ENCODE results near the gene ARL3.

DNA sequence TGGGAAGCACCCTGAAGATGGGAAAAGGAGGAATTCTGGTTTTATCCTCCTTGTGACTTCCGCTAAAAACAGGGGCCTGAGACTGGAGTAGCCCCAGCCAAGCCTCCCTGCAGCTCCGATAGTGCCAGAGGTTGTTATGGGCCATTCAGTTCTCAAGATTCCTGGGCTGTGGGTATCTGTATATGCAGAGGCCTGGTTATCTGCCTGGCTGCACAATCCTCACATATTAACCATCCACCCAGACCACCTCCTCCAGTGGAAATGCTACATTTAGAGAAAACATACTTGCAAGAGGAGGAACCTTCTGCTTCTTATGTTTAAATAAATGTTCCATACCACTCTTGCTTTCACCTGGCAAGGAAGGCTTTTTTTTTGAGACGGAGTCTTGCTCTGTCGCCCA is 34.6 kb downstream of the ARL3 start:
- TF ChIP-seq, protein P1, sequence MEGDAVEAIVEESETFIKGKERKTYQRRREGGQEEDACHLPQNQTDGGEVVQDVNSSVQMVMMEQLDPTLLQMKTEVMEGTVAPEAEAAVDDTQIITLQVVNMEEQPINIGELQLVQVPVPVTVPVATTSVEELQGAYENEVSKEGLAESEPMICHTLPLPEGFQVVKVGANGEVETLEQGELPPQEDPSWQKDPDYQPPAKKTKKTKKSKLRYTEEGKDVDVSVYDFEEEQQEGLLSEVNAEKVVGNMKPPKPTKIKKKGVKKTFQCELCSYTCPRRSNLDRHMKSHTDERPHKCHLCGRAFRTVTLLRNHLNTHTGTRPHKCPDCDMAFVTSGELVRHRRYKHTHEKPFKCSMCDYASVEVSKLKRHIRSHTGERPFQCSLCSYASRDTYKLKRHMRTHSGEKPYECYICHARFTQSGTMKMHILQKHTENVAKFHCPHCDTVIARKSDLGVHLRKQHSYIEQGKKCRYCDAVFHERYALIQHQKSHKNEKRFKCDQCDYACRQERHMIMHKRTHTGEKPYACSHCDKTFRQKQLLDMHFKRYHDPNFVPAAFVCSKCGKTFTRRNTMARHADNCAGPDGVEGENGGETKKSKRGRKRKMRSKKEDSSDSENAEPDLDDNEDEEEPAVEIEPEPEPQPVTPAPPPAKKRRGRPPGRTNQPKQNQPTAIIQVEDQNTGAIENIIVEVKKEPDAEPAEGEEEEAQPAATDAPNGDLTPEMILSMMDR (conservative IDR thresholded peaks at IDR 0.05) = no peak
- TF ChIP-seq ZFX (IDR thresholded peaks at IDR 0.05) = no peak

All from C4-2B (cell line).